ENCODE data around the gene DDX47. TPM values are rescaled to one million over a fixed set of nuclear protein-coding genes. Genes with fewer than 3 reads are reported as not detected.

Gene DDX47
- total and polyA plus RNA-seq, 2 of the 13 experiments (the other 11 are each of a cell fraction or from before 2014, with no cell fraction given): 48.5 to 78.7 TPM

DNA sequence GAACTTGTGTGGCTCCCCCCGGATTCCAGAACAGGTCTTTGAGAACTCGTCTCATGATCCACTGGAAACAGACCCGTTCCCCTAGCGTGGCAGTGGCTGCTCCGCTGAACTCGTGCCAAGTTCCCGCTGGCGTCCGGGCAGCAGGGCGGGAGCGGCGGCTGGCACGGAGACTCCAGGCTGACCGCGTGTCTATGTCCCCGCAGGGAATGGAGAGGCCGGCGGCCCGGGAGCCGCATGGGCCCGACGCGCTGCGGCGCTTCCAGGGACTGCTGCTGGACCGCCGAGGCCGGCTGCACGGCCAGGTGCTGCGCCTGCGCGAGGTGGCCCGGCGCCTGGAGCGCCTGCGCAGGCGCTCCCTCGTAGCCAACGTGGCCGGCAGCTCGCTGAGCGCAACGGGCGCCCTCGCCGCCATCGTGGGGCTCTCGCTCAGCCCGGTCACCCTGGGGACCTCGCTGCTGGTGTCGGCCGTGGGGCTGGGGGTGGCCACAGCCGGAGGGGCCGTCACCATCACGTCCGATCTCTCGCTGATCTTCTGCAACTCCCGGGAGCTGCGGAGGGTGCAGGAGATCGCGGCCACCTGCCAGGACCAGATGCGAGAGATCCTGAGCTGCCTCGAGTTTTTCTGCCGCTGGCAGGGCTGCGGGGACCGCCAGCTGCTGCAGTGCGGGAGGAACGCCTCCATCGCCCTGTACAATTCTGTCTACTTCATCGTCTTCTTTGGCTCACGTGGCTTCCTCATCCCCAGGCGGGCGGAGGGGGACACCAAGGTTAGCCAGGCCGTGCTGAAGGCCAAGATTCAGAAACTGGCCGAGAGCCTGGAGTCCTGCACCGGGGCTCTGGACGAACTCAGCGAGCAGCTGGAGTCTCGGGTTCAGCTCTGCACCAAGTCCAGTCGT lies 26.2 kb upstream of the DDX47 start (continued):
- no peak for TF ChIP-seq MAFF (IDR thresholded peaks at IDR 0.05; ENCODE audit: low read depth, low read length)
- no peak for TF ChIP-seq ZNF503 (CRISPR knock-in tag; IDR thresholded peaks at IDR 0.05)
- TF ChIP-seq ZNF253 (CRISPR knock-in tag; IDR thresholded peaks at IDR 0.05; ENCODE audit: borderline replicate concordance): 0 out of 2 replicates have a peak, but pooled peaks have one; percentile 23
- TF ChIP-seq ZNF619 (CRISPR knock-in tag; IDR thresholded peaks at IDR 0.05): no peak
- no peak for TF ChIP-seq TBP (CRISPR knock-in tag; IDR thresholded peaks at IDR 0.05)
- TF ChIP-seq ZNF292 (CRISPR knock-in tag; IDR thresholded peaks at IDR 0.05; ENCODE audit: borderline replicate concordance, low read depth): no peak
- TF ChIP-seq ZNF468 (CRISPR knock-in tag; IDR thresholded peaks at IDR 0.05): no peak
- TF ChIP-seq, protein P1, sequence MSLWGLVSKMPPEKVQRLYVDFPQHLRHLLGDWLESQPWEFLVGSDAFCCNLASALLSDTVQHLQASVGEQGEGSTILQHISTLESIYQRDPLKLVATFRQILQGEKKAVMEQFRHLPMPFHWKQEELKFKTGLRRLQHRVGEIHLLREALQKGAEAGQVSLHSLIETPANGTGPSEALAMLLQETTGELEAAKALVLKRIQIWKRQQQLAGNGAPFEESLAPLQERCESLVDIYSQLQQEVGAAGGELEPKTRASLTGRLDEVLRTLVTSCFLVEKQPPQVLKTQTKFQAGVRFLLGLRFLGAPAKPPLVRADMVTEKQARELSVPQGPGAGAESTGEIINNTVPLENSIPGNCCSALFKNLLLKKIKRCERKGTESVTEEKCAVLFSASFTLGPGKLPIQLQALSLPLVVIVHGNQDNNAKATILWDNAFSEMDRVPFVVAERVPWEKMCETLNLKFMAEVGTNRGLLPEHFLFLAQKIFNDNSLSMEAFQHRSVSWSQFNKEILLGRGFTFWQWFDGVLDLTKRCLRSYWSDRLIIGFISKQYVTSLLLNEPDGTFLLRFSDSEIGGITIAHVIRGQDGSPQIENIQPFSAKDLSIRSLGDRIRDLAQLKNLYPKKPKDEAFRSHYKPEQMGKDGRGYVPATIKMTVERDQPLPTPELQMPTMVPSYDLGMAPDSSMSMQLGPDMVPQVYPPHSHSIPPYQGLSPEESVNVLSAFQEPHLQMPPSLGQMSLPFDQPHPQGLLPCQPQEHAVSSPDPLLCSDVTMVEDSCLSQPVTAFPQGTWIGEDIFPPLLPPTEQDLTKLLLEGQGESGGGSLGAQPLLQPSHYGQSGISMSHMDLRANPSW (CRISPR knock-in tag; IDR thresholded peaks at IDR 0.05; ENCODE audit: borderline replicate concordance): no peak
- TF ChIP-seq KDM6A (CRISPR knock-in tag; IDR thresholded peaks at IDR 0.05; ENCODE audit: low read depth): no peak
- TF ChIP-seq ZNF205 (CRISPR knock-in tag; IDR thresholded peaks at IDR 0.05): 0 out of 2 replicates have a peak, but pooled peaks have one; percentile 15
- peak; percentile 91 for TF ChIP-seq CHCHD3 (CRISPR knock-in tag; IDR thresholded peaks at IDR 0.05)
- TF ChIP-seq, protein P2, sequence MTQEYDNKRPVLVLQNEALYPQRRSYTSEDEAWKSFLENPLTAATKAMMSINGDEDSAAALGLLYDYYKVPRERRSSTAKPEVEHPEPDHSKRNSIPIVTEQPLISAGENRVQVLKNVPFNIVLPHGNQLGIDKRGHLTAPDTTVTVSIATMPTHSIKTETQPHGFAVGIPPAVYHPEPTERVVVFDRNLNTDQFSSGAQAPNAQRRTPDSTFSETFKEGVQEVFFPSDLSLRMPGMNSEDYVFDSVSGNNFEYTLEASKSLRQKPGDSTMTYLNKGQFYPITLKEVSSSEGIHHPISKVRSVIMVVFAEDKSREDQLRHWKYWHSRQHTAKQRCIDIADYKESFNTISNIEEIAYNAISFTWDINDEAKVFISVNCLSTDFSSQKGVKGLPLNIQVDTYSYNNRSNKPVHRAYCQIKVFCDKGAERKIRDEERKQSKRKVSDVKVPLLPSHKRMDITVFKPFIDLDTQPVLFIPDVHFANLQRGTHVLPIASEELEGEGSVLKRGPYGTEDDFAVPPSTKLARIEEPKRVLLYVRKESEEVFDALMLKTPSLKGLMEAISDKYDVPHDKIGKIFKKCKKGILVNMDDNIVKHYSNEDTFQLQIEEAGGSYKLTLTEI (CRISPR knock-in tag; conservative IDR thresholded peaks at IDR 0.05): no peak
- TF ChIP-seq SNAPC4 (CRISPR knock-in tag; IDR thresholded peaks at IDR 0.05): no peak
- TF ChIP-seq MAFK (conservative IDR thresholded peaks at IDR 0.05 in 1 of 2, IDR thresholded peaks at IDR 0.05 in 1 of 2; ENCODE audit: low read length in 2 of 2): no peak

Data from HepG2 (cell line).